Activated CD4-positive, alpha-beta memory T cell treated with anti-CD3 and anti-CD28 coated beads for 36 hours (primary cell): ENCODE measurements around the gene DLL3. TPM values are rescaled to one million over a fixed set of nuclear protein-coding genes. Genes with fewer than 3 reads are reported as not detected.

Source experiments
- CTCF ChIA-PET: fragments of 350-600 bp; sonication (Branson Sonifier 250); formaldehyde crosslinking; loops from one replicate; lab custom pipeline; 2021; ENCODE audit warnings: antibody characterized with exemption, inconsistent platforms; lab: Charles Lee
- POLR2A ChIA-PET: fragments of 350-600 bp; sonication (Branson Sonifier 250); formaldehyde crosslinking; loops from one replicate; lab custom pipeline; 2021; ENCODE audit warnings: antibody characterized with exemption; lab: Charles Lee
- DNase-seq: peaks from one replicate; pipeline ENCODE4 v3.0.0-alpha.2; 2020
- H3K27ac Mint-ChIP-seq: one replicate; pipeline ENCODE4 v1.8.0; 2021; ENCODE audit warnings: mixed read lengths
- H3K27me3 Mint-ChIP-seq: one replicate; pipeline ENCODE4 v1.8.0; 2021; ENCODE audit warnings: mixed read lengths
- H3K36me3 Mint-ChIP-seq: one replicate; pipeline ENCODE4 v1.8.0; 2021; ENCODE audit warnings: mixed read lengths
- H3K4me1 Mint-ChIP-seq: one replicate; pipeline ENCODE4 v1.8.0; 2021; ENCODE audit warnings: low read depth, mixed read lengths
- H3K4me3 Mint-ChIP-seq: one replicate; pipeline ENCODE4 v1.8.0; 2021; ENCODE audit warnings: mild to moderate bottlenecking, mixed read lengths
- H3K9me3 Mint-ChIP-seq: one replicate; pipeline ENCODE4 v1.8.0; 2021; ENCODE audit warnings: mixed read lengths
- intact Hi-C: fragments of 100-400 bp; cut with micrococcal nuclease; formaldehyde crosslinking; loops from one replicate; pipeline ENCODE4 v1.15.1; 2023
- total RNA-seq, 2 experiments: library from RNA; stranded (reverse); gene quantifications; one replicate each; pipeline ENCODE4 v1.2.3, GENCODE V29; 2021

The DLL3 gene
- total RNA-seq, 2 experiments from 2014 or later: 0.67 to 0.80 TPM

DNA sequence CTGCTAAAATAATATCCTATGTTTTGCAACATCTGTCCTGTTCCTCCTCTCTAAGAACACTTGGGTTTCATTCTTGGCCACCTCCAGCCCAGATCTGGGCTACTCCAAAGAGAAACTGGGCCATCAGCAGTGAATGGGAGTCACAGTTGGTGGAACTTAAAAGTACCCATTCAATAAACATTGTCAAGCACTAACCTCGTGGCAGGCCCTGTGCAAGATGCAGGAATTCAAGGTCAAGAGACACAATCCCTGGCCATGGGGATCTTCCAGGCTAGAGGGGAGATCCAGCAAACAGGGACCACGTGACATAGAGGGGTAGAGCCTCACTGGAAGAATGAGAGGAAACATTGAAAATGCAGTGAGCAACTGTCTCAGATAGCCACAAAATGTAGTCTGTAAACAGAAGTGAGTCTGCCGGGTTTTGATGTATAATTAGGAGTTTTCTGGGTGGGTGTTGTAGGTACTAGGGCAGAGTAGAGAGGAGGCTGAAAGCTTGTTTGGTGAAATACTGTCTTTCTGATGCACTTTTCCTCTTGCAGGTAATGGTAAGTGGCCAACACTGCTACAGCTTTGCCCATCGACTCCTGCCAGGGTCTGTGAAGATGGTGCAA, 56.1 kb downstream of the DLL3 start:
- ChIA-PET CTCF (interaction anchor here (0.6 to 4.9 kb wide), 3 partner anchors 30 to 118 kb away, joined by 3 to 137 read pairs (median 3); no protein-coding TSS in a partner anchor), POLR2A (no interaction called here)
- intact Hi-C loops: loop anchor here (5.0 to 10.0 kb wide), 2 partner anchors 212 to 290 kb away; partner anchors contain the start of gene FBL
- H3K4me3 Mint-ChIP-seq: no peak overlapping the region
- no peaks in the 10 kb centered on the region for H3K27me3 Mint-ChIP-seq
- no peaks in the 10 kb centered on the region for H3K9me3 Mint-ChIP-seq
- peaks cover 33% of the 10 kb centered on the region for H3K4me1 Mint-ChIP-seq
- no peak overlapping the region for H3K27ac Mint-ChIP-seq
- no peak for DNase-seq
- H3K36me3 Mint-ChIP-seq: no peaks in the 10 kb centered on the region

DNA sequence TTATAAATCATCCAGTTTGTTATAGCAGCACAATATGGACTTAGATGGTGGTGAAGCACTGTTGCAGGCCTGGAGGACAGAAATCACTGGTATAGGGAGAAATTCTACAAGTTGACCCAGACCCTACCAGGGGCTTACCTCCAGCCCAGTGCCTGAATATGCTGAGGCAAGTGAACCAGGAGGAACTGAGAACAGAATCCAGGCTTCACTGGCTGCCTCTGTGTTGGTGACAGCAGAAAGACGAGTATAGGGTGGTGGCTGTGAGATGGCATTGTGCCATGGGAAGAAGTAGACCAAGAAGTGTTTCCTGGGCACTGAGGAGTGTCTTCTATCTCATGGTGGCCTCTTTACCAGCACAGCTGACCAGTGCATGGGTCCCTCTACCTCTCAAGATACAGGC, 57.1 kb downstream of the DLL3 start:
- no peak overlapping the region for H3K4me3 Mint-ChIP-seq
- peaks cover 31% of the 10 kb centered on the region for H3K4me1 Mint-ChIP-seq
- DNase-seq: no peak
- no peaks in the 10 kb centered on the region for H3K36me3 Mint-ChIP-seq
- H3K27me3 Mint-ChIP-seq: no peaks in the 10 kb centered on the region
- no peaks in the 10 kb centered on the region for H3K9me3 Mint-ChIP-seq
- no peak overlapping the region for H3K27ac Mint-ChIP-seq
- CTCF ChIA-PET: interaction anchor here (0.7 to 0.8 kb wide), 2 partner anchors 116 to 119 kb away, joined by 3 read pairs; no protein-coding TSS in a partner anchor
- intact Hi-C loops: loop anchor here (10.0 kb wide), 1 partner anchor 289 kb away; the partner anchor contains the start of gene FBL
- POLR2A ChIA-PET: no interaction called here

Other genes with a start within 250 kb of the DLL3 start
- gene IFNL2, start 230.6 kb upstream of the DLL3 start, total RNA-seq: not detected
- 1 to 10 TPM; 1.2 to 1.6 TPM for gene IFNL1, start 202.5 kb upstream of the DLL3 start, total RNA-seq
- 1 to 10 TPM; 6.4 to 6.5 TPM for gene LRFN1, start 178.1 kb upstream of the DLL3 start, total RNA-seq
- 100 to 1,000 TPM; 393 to 415 TPM for gene GMFG, start 162.9 kb upstream of the DLL3 start, total RNA-seq
- 10 to 100 TPM; 49.4 to 51.3 TPM for gene SAMD4B, start 156.5 kb upstream of the DLL3 start, total RNA-seq
- 10 to 100 TPM; 41.6 to 43.8 TPM for gene PAF1, start 107.8 kb upstream of the DLL3 start, total RNA-seq
- 10 to 100 TPM; 22.2 to 26.9 TPM for gene MED29, start 107.6 kb upstream of the DLL3 start, total RNA-seq
- gene ZFP36, start 92.1 kb upstream of the DLL3 start, total RNA-seq: 100 to 1,000 TPM; 104 to 118 TPM
- 10 to 100 TPM; 74.9 to 80.6 TPM for gene PLEKHG2, start 86.3 kb upstream of the DLL3 start, total RNA-seq
- 1,000 to 10,000 TPM; 3,682 to 3,746 TPM for gene RPS16, start 63.0 kb upstream of the DLL3 start, total RNA-seq
- gene SUPT5H, start 53.4 kb upstream of the DLL3 start, total RNA-seq: 100 to 1,000 TPM; 180 to 183 TPM
- 10 to 100 TPM; 83.1 to 86.7 TPM for gene TIMM50, start 18.1 kb upstream of the DLL3 start, total RNA-seq
- gene SELENOV, start 16.2 kb downstream of the DLL3 start, total RNA-seq: not detected
- 1 to 10 TPM; 3.3 to 3.8 TPM for gene EID2B, start 33.9 kb downstream of the DLL3 start, total RNA-seq
- gene EID2, start 41.2 kb downstream of the DLL3 start, total RNA-seq: 10 to 100 TPM; 13.0 to 13.1 TPM
- not detected for gene LGALS13, start 103.6 kb downstream of the DLL3 start, total RNA-seq
- not detected for gene LGALS16, start 157.0 kb downstream of the DLL3 start, total RNA-seq
- gene LGALS14, start 205.5 kb downstream of the DLL3 start, total RNA-seq: 1 to 10 TPM; 1.6 to 2.5 TPM
- 1 to 10 TPM; 4.0 to 4.7 TPM for gene CLC, start 239.1 kb downstream of the DLL3 start, total RNA-seq